NCI-H187 (cell line): ENCODE results near the gene ATG16L2.
"Not testable (repeated sequence)": the region's sequence is repeated elsewhere in the genome, so short reads cannot be mapped to it uniquely, and the experiment has no call there.

ENCODE experiments used
- DNase-seq, 2 experiments: peaks; one replicate each; lab custom pipeline; 2025; lab: John Stamatoyannopoulos, UW

ATG16L2 gene

DNA sequence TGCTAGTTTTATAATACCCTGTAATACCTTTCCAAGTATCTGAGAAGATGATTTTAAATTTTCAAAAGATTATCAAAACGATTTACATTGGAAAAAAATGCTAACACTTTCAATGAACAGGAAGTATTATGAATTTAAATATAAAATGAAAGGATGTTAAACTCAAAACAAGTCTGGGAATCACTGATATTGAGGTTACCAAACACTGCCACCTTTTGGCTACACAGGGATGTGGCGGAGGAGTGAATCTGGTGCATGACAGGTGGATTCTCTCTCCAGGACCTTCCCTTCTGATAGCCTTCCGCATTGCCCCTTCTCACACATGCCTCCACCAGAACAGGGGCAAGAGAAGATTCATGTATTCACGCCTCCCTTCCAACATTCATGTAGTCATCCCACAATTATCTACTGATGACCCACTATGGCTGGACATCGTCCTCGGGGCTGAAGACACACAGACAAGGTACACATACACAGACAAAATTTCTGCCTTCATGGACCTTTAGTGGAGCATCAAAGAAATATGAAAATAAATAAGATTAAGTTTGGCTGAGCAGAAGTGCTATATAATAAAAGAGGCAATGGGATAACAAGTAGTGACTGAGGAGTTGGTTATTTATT lies 34.7 kb downstream of the ATG16L2 start:
- no peak for DNase-seq

DNA sequence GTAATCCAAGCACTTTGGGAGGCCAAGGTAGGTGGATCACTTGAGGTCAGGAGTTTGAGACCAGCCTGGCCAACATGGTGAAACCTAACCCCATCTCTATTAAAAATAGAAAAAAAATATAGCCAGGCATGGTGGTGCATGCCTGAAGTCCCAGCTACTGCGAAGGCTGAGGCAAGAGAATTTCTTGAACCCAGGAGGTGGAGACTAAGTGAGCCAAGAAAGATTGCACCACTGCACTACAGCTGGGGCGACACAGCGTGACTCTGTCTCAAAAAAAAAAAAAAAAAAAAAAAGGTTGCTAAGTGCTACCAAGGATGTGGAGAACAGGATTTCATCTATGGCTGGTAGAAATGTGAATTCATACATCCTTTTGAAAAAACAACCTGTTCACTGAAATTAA lies 36.6 kb downstream of the ATG16L2 start:
- no peak for DNase-seq

DNA sequence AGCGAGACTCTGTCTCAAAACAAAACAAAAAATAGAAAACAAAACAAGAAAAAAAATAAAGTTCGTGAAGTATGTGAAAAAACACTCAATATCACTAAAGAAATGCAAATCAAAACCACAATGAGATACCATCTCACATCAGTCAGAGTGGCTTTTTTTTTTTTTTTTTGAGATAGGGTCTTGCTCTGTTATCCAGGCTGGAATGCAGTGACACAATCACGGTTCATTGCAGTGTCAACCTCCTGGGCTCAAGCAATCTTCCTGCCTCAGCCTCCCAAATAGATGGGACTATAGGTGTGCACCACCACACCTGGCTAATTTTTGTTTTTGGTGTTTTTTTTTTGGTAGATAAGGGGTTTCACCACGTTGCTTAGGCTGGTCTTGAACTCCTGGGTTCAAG lies 37.5 kb downstream of the ATG16L2 start:
- no peak for DNase-seq

DNA sequence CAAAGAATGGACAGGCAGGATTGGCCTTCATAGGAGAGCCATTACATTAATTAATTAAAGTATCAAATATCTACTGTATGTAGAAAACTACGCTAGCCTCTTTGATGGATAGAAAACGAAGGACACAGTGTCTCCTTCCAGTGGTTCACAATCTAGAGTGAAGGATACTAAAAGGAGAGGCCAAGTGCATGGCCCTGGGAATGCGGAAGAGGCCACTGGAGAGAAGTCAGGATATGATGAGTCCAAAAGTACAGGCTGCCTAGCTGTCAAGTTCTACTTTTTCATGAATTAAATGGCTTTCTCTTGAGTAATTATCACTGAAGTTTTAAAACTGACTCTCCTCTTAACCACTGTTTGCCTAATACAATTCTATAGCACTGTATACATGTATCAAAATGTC lies 41.9 kb downstream of the ATG16L2 start:
- DNase-seq = no peak

DNA sequence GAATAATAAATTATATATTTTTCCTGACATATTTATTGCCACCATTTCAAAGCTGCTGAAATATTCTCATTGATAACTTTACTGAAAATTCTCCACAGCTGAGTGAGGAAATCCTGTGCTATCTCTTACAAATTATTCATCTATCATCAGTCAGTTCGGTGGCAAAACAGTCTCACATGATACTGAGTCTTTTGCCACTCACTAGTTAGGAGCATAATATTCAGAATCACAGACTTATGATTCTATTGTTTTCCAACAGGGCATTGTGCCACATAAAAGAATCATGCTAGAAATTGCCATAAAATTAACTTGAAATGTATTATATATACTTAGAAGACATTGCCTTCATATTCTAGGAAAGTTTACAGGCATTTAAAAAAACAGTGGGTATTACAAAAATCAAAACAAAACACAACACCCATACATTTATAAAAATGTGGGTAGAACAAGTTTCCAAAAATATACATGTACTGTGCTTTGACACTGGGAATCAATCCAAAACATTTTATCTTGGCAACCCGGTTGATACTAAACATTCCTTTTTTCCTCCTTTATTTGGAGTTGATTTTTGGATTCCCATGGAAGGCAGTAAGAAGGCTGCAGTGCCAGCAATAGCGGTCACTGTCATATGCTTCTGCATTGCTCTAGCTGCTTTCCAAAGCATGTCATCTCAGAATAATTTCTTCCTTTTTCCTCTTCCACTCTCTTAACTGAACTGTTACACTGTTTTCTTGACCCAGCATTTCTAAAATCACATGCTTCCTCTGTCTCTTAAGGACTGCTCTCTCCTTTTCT lies 42.5 kb downstream of the ATG16L2 start:
- no peak for DNase-seq

DNA sequence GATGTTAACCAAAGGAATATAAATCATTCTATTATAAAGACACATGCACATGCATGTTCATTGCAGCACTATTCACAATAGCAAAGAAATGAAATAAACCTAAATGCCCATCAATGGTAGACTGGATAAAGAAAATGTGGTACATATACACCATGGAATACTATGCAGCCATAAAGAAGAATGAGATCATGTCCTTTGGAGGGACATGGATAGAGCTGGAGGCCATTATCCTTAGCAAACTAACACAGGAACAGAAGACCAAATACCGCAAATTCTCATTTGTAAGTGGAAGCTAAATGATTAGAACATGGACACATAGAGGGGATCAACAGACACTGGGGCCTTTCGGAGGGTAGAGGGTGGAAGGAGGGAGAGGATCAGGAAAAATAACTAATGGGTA lies 44.1 kb downstream of the ATG16L2 start:
- DNase-seq = not testable (repeated sequence)

DNA sequence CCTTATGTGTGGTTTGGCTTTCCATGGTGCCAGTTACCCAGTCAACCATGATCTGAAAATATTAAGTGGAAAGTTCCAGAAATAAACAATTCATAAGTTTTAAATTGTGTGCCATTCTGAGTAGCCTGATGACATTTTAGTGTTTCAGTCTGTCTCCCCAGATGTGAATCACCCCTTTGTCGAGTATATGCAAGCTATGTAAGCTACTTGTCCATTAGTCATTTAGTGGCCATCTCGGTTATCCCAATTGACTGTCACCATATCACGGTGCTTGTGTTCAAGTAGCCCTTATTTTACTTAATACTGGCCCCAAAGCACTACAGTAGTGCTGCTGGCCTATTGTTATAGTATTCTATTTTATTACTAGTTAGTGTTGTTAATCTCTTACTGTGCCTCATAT lies 44.9 kb downstream of the ATG16L2 start:
- no peak for DNase-seq

DNA sequence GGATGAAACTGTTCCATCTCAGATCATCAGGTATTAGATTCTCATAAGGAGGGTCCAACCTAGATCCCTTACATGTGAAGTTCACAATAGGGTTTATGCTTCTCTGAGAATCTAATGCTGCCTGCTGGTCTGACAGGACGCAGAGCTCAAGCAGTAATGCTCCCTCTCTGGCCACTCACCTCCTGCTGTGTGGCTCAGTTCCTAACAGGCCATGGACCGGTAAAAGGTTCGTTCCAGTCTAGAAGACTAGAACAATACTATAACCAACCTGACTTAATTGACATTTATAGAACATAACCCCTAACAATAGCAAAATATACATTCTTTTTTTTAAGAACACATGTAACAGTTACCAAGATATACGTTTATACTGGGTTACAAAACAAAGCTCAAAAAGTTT lies 45.8 kb downstream of the ATG16L2 start:
- DNase-seq = no peak

DNA sequence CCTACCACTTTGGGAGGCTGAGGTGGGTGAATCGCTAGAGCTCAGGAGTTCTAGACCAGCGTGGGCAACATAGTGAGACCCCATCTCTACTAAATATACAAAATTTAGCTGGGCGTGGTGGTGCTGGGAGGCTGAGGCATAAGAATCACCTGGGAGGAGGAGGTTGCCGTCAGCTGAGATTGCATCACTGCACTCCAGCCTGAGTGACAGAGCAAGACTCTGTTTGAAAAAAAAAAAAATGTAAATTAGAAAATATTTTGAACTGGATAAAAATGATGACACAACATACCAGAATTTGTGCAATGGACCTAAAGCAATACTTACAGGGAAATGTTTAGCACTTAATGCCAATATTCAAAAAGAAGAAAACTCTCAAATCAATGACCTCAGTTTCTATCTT lies 46.4 kb downstream of the ATG16L2 start:
- no peak for DNase-seq

DNA sequence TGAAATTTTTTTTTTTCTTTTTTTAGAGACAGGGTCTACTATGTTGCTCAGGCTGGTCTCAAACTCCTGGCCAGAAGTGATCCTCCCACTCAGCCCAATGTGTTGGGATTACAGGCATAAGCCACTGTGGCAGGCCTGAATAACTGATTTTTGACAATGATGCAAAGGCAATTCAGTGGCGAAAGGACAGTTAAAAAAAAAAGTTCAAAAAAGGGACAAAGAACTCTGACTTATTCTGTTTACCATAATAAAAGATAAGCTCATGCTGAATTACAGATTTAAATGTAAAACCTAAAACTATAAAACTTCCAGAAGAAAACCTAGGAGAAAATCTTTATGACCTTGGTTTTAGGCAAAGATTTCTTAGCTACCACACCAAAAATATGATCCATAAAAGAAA lies 48.9 kb downstream of the ATG16L2 start:
- DNase-seq = no peak

DNA sequence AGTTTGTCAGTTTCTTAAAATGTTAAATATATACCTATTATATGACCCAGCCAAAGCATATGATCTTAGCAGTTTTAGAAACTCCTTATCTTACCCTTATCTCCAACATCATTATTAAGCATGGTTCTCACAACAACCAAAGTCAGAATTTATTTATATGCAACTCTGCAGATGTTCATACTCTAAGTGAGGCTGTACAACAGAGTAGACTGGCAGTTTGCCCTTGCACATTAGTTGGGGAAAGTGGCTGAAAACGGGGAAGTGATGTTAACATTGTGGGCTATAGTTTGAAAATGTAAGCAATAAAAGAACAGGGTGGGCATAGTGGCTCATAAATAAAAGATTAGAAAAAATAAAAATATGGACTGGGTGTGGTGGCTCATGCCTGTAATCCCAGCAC lies 49.7 kb downstream of the ATG16L2 start:
- DNase-seq = no peak

DNA sequence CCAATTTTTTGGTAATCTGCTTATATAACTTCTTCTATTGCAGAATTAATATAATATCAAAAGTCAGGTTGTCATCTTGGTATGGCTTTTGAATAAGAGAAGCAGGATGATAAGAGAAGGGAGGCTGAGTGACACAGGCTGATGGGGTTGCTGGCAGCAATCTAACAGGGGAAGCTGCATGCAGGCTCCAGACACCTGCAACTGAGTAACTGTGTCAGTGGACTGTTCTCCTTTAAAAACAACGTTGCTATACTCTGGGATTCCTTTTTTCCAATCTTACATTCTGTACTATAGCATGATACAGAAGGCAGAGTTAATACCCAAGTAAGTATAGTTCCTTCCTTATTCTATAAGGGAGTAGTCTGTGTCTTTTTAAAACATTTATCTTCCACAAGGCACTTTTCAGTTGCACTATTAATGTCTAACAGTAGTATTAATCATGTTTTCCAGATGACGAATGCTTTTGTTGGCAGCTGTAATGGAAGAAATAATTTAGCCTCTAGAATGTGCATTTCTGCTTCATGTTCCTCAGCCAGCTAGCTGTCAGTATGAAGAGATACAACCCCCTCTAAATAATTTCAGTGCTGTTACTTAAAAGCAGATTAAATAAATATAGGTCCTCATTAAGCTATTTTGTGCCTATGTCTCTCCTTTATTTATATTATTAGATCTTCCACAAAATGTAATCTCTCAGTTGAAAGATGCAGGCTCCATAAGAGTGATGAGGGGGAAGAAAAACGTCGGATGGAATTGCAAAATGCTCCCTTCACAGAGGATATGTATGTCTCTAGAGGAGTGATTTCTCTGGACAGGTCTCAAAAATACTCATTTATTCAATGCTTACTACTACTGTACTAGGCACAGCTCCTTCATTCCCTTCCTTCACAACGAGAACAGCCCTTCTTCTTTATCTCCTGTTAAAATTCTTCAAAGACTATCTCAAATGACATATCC lies 50.8 kb downstream of the ATG16L2 start:
- no peak for DNase-seq

DNA sequence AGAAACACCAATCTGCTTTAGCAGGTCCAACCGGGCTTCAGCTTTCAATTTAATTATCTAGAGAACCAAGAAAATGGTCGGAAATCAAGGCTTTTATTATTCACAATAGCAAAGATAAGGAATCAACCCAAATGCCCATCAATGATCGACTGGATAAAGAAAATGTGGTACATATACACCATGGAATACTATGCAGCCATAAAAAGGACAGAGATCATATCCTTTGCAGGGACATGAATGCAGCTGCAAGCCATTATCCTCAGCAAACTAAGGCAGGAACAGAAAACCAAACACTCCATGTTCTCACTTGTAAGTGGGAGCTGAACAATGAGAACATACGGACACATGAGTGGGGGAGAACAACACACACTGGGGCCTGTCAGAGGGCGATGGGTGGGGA lies 53.8 kb downstream of the ATG16L2 start:
- no peak for DNase-seq

DNA sequence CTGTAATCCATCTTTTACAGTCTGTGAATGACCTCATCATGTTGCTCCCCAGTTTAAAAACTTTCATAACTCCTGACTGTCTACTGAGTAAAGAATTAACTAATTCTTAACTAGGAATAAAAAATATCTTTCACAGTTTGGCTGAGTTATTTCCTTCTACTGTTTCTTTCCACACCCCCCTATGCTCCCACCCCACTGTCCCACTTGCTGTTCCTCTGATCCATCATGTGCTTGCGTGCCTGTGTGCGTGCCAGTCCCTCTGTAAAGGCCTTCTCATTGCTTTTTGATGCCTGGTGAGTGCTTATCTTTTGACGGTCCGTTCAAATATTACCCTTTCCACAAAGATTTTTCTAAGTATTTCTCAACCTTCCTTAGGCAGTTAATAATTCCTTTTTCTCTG lies 55.6 kb downstream of the ATG16L2 start:
- DNase-seq = no peak

DNA sequence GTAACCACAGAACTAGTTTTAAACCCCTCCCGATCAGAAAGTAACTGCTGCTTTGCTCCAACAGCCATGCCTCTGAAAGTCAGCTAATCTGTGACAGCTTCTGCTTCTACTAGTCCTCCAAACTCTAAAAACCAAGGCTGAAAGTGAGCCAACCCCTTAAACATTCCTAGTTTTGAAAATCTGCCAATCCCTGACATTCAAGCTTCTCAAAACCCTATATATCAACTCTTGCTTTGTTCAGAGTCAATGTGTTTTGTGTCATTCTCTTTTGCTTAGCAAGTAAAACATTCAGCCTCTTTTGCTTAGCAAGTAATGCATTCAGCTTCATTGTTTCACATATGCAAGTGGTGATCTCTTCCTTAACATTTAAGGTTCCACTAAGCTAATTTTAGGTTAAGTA lies 56.9 kb downstream of the ATG16L2 start:
- DNase-seq = no peak

DNA sequence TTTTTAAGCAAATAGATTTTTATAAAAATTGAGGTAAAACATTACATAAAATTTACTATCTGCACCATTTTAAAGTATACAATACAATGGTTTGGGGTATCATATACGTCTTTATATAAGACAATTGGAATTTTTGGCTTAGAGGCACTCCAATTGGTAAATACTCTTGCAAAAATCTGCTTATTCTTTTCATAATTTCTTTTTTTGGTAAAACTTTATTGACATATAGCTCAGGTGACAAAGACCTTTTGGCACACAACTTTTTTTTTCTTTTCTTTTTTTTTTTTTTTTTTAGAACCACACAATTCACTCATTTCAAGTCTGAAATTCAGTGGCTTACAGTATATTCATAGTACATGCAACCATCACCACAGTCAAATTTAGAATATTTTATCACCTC lies 57.8 kb downstream of the ATG16L2 start:
- DNase-seq = no peak

DNA sequence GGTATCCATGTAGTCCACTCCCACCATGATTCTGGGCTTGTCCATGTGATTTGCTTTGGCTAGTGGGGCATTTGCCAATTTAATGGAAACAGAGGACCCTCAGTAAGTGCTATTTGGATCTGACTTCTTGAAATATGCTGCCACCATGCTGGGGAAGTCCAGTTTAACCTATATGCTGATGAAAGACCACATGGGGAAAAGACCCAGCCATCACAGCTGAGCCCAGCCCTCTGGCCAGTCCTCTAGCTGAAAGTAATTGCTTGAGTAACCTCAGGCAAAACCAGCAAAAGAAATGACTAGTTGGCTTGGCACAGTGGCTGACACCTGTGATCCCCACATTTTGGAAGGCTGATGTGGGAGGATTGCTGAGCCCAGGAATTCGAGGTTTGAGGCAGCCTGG lies 61.5 kb downstream of the ATG16L2 start:
- DNase-seq = no peak

DNA sequence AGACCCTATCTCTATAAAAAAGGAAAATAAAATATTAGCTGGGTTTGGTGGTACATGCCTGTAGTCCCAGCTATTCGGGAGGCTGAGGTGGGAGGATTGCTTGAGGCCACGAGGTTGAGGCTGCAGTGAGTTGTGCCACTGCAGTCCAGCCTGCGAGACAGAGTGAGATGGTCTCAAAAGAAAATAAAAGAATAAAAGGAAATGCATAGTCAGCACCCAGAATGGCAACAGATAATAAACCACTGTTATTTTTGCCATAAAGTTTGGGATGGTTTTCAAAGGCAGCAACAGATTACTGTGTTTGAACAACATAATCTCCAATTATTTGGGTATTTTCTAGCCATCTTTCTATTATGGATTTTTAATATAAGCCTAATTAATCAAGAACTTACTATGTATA lies 61.9 kb downstream of the ATG16L2 start:
- DNase-seq = no peak
